ENCODE data around the gene BTBD8.

GRCh38 chr1:92117526-92117925 is 37.4 kb downstream of the BTBD8 start:
- no peak for TF ChIP-seq CTCF (IDR thresholded peaks at IDR 0.05)
- no peak for TF ChIP-seq POLR2AphosphoS5 (IDR thresholded peaks at IDR 0.05)
- no peak for TF ChIP-seq POLR2A (IDR thresholded peaks at IDR 0.05)
- no peak for TF ChIP-seq EP300 (IDR thresholded peaks at IDR 0.05)

Measured in suprapubic skin (tissue), 4 donors.